Stimulated activated naive CD8-positive, alpha-beta T cell treated with anti-CD3 and anti-CD28 coated beads, Interleukin-15, Interleukin-2, amounts not matched to agents 100 U/mL and 50 U/mL, for 24 hours (primary cell): ENCODE results near the gene ACVR1C.

Experiments
- ATAC-seq: fragments of 150-1000 bp; cut with Tn5 transposase; one replicate; pipeline ENCODE4 v1.10.0; 2021
- DNase-seq: peaks from one replicate; pipeline ENCODE4 v3.0.0; 2021

The ACVR1C gene

GRCh38 chr2:157628477-157629415 lies at the start of gene ACVR1C:
ACVR1C (minus strand) TSS chr2:157628864; CDS start chr2:157628644, 220 bp downstream.
- ATAC-seq, result peak; percentile 87
- DNase-seq, result peak; percentile 65

DNA sequence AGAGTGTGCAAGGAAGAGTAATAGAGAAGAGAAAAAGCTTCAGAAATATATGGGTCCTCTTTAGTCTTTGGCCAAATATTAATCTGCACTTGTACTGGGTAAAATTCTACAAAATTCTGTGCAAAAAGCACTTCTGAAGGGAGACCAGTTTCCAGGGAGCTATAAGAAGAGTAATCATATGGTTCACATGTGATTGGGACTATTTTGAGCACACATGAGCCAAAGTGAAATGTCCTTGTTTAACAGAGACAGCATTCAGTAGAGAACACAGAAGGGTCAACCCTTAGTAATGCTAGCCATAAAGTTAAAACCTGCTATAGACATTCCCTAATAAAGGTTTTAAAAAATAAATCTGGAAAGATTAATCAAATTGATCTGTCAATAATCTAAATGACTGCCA lies 49.3 kb upstream of the ACVR1C start:
- no peak for ATAC-seq
- DNase-seq, result no peak

GRCh38 chr2:157672129-157672528 lies 43.5 kb upstream of the ACVR1C start:
- DNase-seq (no peak), ATAC-seq (no peak)

- no peak for DNase-seq
- ATAC-seq, result no peak
These were observed 33.7 kb upstream of the ACVR1C start for GRCh38 chr2:157662401-157662800.

- DNase-seq, result no peak
These were observed 33.1 kb upstream of the ACVR1C start for GRCh38 chr2:157661776-157662175.

DNA sequence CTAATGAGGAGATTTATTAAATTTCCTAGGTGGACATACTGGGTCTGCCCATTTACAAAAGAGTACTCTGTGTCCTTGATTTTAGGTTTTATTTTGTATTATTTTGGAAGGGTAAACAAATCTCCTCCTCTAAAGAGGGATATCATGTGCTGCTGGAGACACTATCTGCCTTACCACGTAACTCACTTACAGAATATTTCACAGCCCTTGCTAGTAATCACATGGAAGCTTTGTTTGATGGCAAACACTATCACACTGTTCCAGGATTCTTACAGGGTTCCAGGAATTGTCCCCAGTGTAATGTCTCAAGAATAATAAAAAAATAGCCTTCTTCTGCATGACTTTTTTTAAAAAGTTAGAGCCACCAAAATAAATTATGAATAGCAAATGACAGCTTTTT lies 29.2 kb upstream of the ACVR1C start:
- no peak for DNase-seq
- ATAC-seq, result no peak

More at GRCh38 chr2:157661776-157662175, 33.1 kb upstream of the ACVR1C start:
- ATAC-seq, result no peak

GRCh38 chr2:157657101-157657500 lies 28.4 kb upstream of the ACVR1C start:
- ATAC-seq, result no peak
- DNase-seq, result no peak

GRCh38 chr2:157644776-157645175 lies 16.1 kb upstream of the ACVR1C start:
- no peak for ATAC-seq
- no peak for DNase-seq

GRCh38 chr2:157631861-157632260 lies 3.2 kb upstream of the ACVR1C start:
- no peak for ATAC-seq
- no peak for DNase-seq

GRCh38 chr2:157627594-157628476 lies 829 bp downstream of the ACVR1C start:
- ATAC-seq (peak; percentile 69), DNase-seq (peak; percentile 59)

- DNase-seq (no peak), ATAC-seq (no peak)
These were observed 3.4 kb downstream of the ACVR1C start for GRCh38 chr2:157625296-157625695.

DNA sequence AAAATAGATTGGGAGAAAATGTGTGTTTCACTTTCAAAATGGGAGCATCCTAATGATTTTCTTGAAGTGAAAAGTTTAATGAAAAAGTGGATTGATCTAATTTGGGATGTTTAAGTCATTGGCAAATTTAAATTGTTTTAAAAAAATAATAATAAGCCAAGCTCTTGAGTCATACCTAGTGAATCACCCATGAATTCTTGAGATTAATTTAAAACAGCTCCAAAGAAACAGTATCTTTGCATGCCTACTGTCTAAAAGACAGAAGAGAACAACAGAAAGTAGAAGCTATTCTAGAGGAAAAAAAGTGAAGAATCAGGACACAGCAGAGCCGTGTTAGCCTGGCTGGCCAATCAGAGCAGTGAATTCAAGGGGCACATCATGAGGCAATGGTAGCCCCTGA lies 7.7 kb downstream of the ACVR1C start:
- ATAC-seq, result no peak
- DNase-seq, result no peak

- ATAC-seq (no peak), DNase-seq (no peak)
These were observed 16.9 kb downstream of the ACVR1C start for GRCh38 chr2:157611726-157612125.

DNA sequence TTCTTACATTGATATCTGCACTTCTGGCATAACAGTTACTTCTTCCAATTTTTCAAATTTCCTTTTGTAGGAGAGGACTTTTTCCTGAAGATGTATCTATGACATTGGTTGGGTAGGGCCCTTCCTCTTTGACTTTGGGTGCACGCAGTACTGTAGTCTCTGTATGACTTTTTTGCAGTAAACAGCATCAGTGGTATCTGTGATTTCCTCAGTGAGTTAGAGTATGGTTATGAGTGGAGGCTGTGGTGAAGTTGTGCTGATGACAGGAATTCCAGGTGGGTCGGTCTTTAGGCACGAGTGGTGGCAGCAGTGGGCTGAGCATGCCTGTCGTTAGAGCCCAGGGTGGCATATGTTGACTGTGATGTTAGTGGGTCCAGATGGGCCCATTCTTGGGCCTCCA lies 17.6 kb downstream of the ACVR1C start:
- DNase-seq, result no peak
- ATAC-seq, result no peak

- DNase-seq (no peak), ATAC-seq (no peak)
These were observed 22.1 kb downstream of the ACVR1C start for GRCh38 chr2:157606534-157606933.

- no peak for ATAC-seq
These were observed 25.5 kb downstream of the ACVR1C start for GRCh38 chr2:157603198-157603597.

GRCh38 chr2:157601807-157602206 lies 26.9 kb downstream of the ACVR1C start:
- DNase-seq, result no peak
- no peak for ATAC-seq

More at GRCh38 chr2:157603198-157603597, 25.5 kb downstream of the ACVR1C start:
- DNase-seq, result no peak

DNA sequence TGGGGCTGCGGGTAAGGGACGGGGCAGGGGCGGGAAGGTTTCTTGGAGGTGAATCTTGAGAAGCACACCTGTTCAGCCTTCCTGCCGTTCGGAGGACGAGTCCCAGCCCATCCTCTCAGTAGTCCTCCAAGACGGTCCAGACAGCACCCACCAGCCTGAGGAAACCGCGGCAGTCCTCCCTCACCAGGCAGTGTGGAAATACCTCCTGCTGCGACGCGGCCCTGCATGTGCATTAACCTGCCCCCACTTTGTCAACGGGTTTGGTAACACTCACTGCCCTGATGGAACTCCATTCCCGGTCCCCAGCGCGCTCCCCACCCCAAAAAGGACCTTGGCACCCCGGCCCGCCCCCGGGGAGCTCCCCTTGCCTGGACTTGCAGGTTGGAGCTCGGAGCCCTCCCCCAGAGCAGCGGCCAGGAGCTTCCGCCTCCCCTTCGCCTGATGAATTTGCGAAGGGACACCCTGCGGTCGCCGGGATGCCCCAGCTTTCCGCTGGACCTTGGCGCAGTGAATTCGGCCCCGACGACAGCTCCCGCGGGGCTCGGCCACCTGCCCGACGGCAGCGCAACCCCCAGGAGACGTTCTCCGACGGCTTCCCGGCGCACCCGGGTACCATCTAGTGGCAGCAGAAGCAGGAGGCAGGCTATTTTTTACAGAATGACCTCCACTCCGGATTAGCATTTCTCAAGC lies 31.5 kb downstream of the ACVR1C start:
- peak; percentile 68 for DNase-seq
- peak; percentile 65 for ATAC-seq

DNA sequence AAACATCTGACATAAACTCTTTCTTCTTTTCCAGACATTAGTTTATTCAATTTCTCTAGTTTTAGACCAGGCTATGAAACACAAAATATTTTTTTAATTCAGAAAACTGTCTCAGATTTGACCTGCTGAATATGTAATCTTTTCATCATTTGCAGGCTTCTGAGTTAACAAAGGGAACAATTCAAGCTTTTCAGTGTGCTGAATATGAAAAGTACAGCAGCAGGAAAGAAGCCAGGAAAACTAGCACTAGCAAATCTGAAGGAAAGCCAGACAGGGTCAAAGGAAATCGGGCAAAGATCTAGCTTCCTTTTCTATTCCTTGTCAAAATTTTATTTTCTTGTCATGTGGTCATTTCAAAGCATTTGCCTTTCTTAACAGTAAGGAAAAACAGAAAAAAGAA lies 35.3 kb downstream of the ACVR1C start:
- ATAC-seq (no peak), DNase-seq (no peak)

- no peak for ATAC-seq
These were observed 35.7 kb downstream of the ACVR1C start for GRCh38 chr2:157592948-157593347.

GRCh38 chr2:157592374-157592773 lies 36.3 kb downstream of the ACVR1C start:
- ATAC-seq (no peak), DNase-seq (no peak)

More at GRCh38 chr2:157592948-157593347, 35.7 kb downstream of the ACVR1C start:
- no peak for DNase-seq

DNA sequence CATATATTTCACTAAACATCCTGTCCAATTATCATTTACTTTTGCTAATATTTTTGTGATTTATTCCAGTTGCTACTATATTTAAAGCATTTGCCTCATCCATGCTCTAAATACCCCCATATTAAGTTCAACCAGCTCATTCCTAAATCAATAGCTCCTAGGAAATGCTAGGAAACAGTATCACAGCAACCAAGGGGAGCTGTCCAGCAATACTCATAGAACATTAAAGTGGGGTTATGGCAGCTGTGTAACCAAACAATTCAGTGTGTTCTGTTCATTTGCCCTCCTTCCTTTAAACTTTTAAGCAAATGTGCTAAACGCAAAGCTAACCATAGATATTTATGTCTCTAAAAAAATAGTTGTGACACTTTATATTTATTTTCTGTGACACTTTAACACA lies 41.1 kb downstream of the ACVR1C start:
- DNase-seq, result no peak
- no peak for ATAC-seq
